Measurements from ENCODE around the gene IRF6. TPM values are rescaled to one million over a fixed set of nuclear protein-coding genes. Genes with fewer than 3 reads are reported as not detected.
"Not testable (repeated sequence)": the region's sequence is repeated elsewhere in the genome, so short reads cannot be mapped to it uniquely, and the experiment has no call there.

IRF6 gene
- total RNA-seq, 1 experiment from 2014 or later = not detected

GRCh38 chr1:209810783-209811182 lies 4.8 kb upstream of the IRF6 start:
- Histone ChIP-seq H3K9me3 (replicated peaks) (no peaks in the 10 kb centered on the region), H3K36me3 (no peaks in the 10 kb centered on the region), H3K27ac (no peak overlapping the region), H3K4me3 (no peak overlapping the region), H3K27me3 (0 out of 2 replicates have a peak, but pooled peaks cover 4% of the 10 kb centered on the region), H3K4me1 (peaks cover 13% of the 10 kb centered on the region)
- no peak for DNase-seq

- no peak for DNase-seq
- H3K36me3 ChIP-seq = no peaks in the 10 kb centered on the region
- H3K9me3 ChIP-seq (replicated peaks) = no peaks in the 10 kb centered on the region
- H3K4me1 ChIP-seq = peaks cover 7% of the 10 kb centered on the region
- H3K27ac ChIP-seq = no peak overlapping the region
- no peak overlapping the region for H3K4me3 ChIP-seq
- 0 out of 2 replicates have a peak, but pooled peaks cover 4% of the 10 kb centered on the region for H3K27me3 ChIP-seq
These were observed 3.7 kb upstream of the IRF6 start for GRCh38 chr1:209809611-209810010.

GRCh38 chr1:209808059-209808581 lies 2.2 kb upstream of the IRF6 start:
- H3K4me1 ChIP-seq = peaks cover 7% of the 10 kb centered on the region
- H3K9me3 ChIP-seq (replicated peaks) = no peaks in the 10 kb centered on the region
- no peaks in the 10 kb centered on the region for H3K27me3 ChIP-seq
- no peak overlapping the region for H3K4me3 ChIP-seq
- DNase-seq = peak; percentile 67 to 68
- H3K36me3 ChIP-seq = no peaks in the 10 kb centered on the region
- H3K27ac ChIP-seq = no peak overlapping the region

- no peaks in the 10 kb centered on the region for H3K36me3 ChIP-seq
- H3K27ac ChIP-seq = no peak overlapping the region
- H3K9me3 ChIP-seq (replicated peaks) = no peaks in the 10 kb centered on the region
- H3K4me3 ChIP-seq = no peak overlapping the region
- peaks cover 7% of the 10 kb centered on the region for H3K4me1 ChIP-seq
- no peaks in the 10 kb centered on the region for H3K27me3 ChIP-seq
- DNase-seq = no peak
These were observed 1.6 kb upstream of the IRF6 start for GRCh38 chr1:209807509-209807908.

- H3K27ac ChIP-seq = no peak overlapping the region
- H3K9me3 ChIP-seq (replicated peaks) = no peaks in the 10 kb centered on the region
- no peak overlapping the region for H3K4me3 ChIP-seq
These were observed 581 bp downstream of the IRF6 start for GRCh38 chr1:209805341-209805781.

GRCh38 chr1:209803568-209803967 lies 2.4 kb downstream of the IRF6 start:
- no peaks in the 10 kb centered on the region for H3K36me3 ChIP-seq
- H3K4me3 ChIP-seq = no peak overlapping the region
- H3K9me3 ChIP-seq (replicated peaks) = no peaks in the 10 kb centered on the region

More at GRCh38 chr1:209805341-209805781, 581 bp downstream of the IRF6 start:
- Histone ChIP-seq H3K27me3 (no peaks in the 10 kb centered on the region), H3K4me1 (peaks cover 15% of the 10 kb centered on the region), H3K36me3 (no peaks in the 10 kb centered on the region)
- DNase-seq = no peak

GRCh38 chr1:209802780-209803152 lies 3.2 kb downstream of the IRF6 start:
- no peaks in the 10 kb centered on the region for H3K36me3 ChIP-seq
- H3K4me3 ChIP-seq = no peak overlapping the region
- no peaks in the 10 kb centered on the region for H3K9me3 ChIP-seq (replicated peaks)
- H3K27me3 ChIP-seq = no peaks in the 10 kb centered on the region
- H3K4me1 ChIP-seq = peaks cover 11% of the 10 kb centered on the region; the same call in 1 of the 2 replicates
- H3K27ac ChIP-seq = no peak overlapping the region
- no peak for DNase-seq

More at GRCh38 chr1:209803568-209803967, 2.4 kb downstream of the IRF6 start:
- no peak for DNase-seq
- Histone ChIP-seq H3K4me1 (peaks cover 15% of the 10 kb centered on the region), H3K27ac (no peak overlapping the region), H3K27me3 (no peaks in the 10 kb centered on the region)

GRCh38 chr1:209802117-209802779 lies 3.7 kb downstream of the IRF6 start:
- no peak overlapping the region for H3K27ac ChIP-seq
- no peak for DNase-seq
- H3K4me3 ChIP-seq = no peak overlapping the region
- no peaks in the 10 kb centered on the region for H3K27me3 ChIP-seq
- H3K36me3 ChIP-seq = no peaks in the 10 kb centered on the region
- no peaks in the 10 kb centered on the region for H3K9me3 ChIP-seq (replicated peaks)
- H3K4me1 ChIP-seq = 0 out of 2 replicates have a peak, but pooled peaks cover 8% of the 10 kb centered on the region

- no peak for DNase-seq
- Histone ChIP-seq H3K36me3 (no peaks in the 10 kb centered on the region), H3K27ac (no peak overlapping the region), H3K4me3 (no peak overlapping the region), H3K27me3 (no peaks in the 10 kb centered on the region), H3K4me1 (0 out of 2 replicates have a peak, but pooled peaks cover 8% of the 10 kb centered on the region), H3K9me3 (replicated peaks) (no peaks in the 10 kb centered on the region)
These were observed 4.7 kb downstream of the IRF6 start for GRCh38 chr1:209800984-209801834.

- Histone ChIP-seq H3K27me3 (peaks cover 5% of the 10 kb centered on the region; the same call in 1 of the 2 replicates), H3K4me3 (no peak overlapping the region), H3K27ac (no peak overlapping the region), H3K9me3 (replicated peaks) (0 out of 2 replicates have a peak, but pooled peaks cover 3% of the 10 kb centered on the region), H3K4me1 (0 out of 2 replicates have a peak, but pooled peaks cover 8% of the 10 kb centered on the region), H3K36me3 (no peaks in the 10 kb centered on the region)
- no peak for DNase-seq
These were observed 7.8 kb downstream of the IRF6 start for GRCh38 chr1:209797978-209798639.

- not testable (repeated sequence) for H3K4me1 ChIP-seq; H3K4me3 ChIP-seq; H3K27me3 ChIP-seq; DNase-seq; H3K27ac ChIP-seq; H3K9me3 ChIP-seq (replicated peaks); H3K36me3 ChIP-seq
These were observed 12.2 kb downstream of the IRF6 start for GRCh38 chr1:209793711-209794110.

- Histone ChIP-seq H3K9me3 (replicated peaks) (0 out of 2 replicates have a peak, but pooled peaks cover 3% of the 10 kb centered on the region), H3K27me3 (peaks cover 5% of the 10 kb centered on the region), H3K27ac (no peak overlapping the region), H3K4me3 (no peak overlapping the region), H3K36me3 (no peaks in the 10 kb centered on the region), H3K4me1 (no peaks in the 10 kb centered on the region)
- no peak for DNase-seq
These were observed 14.0 kb downstream of the IRF6 start for GRCh38 chr1:209791920-209792319.

GRCh38 chr1:209790286-209791193 lies 15.4 kb downstream of the IRF6 start:
- H3K4me3 ChIP-seq = no peak overlapping the region
- no peaks in the 10 kb centered on the region for H3K4me1 ChIP-seq
- no peak for DNase-seq
- H3K27me3 ChIP-seq = peaks cover 3% of the 10 kb centered on the region
- no peaks in the 10 kb centered on the region for H3K36me3 ChIP-seq
- H3K9me3 ChIP-seq (replicated peaks) = 0 out of 2 replicates have a peak, but pooled peaks cover 3% of the 10 kb centered on the region
- H3K27ac ChIP-seq = no peak overlapping the region
